Anterior cingulate cortex (tissue), 58 donors: ENCODE results near the gene RTL1.

ENCODE experiments used
- DNase-seq, 58 donors: peaks; one replicate each; lab custom pipeline; 2025; lab: John Stamatoyannopoulos, UW

RTL1 gene

DNA sequence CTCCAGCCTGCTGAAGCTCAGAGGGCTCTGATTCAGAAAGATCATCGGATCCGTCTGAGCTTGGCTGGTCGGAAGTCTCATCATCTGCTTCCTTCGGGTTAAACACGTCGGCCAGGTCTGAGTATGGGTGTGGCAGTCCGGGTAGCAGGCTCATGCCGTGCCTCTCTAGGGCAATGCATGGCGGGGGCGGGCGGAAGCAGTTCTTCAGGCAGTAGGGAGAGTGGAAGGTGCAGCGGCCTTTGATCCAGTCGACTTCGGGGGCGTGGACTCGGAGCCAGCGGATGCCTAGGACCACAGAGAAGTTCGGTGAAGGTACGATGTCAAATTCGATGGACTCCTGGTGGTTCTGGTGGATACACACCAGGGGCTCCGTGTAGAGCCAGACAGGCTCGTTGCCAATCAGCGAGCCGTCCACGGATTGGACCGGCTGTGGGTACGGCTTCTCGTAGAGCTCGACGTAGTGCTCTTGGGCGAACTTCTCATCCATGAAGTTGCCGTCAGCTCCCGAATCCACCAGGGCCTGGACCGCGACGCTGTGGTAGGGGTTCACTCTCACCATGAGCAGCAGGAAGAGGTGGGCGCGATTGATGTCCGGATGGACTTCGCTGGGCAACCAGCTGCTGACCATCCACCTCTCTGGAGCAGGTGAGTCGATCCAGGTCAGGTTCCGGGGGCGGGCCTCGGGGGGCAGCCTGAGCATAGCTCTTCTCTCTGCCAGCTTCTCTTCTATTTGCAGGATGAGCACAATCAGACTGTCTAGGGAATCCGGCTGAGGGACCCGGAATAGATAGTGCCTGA is 20.3 kb downstream of the RTL1 start:
- DNase-seq = no peak

DNA sequence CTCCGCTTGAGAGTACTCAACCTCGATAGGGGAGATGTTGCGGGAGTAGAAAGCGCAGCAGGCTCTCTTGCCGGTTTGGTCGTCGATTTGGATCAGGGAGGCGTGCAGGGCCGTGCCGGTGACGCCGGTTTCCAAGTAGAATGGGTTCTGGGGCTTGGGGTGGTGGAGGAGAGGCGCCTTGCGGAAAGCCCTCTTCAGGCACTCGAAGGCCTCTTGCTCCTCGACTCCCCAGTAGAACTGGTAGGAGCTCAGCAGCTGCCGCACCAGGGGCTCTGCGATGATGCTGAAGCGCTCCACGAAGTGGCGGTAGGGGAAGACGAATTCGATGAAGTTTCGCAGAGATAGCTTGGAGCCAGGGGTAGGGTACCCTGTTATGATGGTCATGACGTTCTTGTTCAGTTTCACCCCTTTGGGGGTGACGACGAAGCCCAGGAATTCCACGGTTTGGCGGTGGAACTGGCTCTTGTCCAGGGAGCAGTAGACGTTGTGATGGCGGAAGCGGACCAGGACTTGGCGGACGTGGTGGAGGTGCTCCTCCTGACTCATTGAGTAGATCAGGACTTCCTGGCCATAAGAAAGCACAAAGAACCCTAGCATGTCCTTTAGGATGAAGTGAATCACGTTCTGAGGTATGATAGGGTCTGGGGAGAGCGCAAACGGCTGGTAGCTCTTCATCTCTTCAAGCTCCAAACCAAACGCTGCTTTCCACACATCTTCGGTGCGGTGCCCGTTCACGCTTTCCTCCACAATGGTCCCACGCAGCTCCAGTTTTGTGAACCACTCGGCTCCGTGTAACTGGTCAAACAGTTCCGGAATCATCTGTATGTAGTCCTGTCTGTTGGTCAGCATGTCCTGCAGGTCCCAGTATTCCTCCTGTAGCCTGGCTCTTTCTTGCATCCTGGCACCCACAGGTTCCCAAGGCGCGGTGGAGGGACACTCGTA is 21.2 kb downstream of the RTL1 start:
- DNase-seq = no peak

DNA sequence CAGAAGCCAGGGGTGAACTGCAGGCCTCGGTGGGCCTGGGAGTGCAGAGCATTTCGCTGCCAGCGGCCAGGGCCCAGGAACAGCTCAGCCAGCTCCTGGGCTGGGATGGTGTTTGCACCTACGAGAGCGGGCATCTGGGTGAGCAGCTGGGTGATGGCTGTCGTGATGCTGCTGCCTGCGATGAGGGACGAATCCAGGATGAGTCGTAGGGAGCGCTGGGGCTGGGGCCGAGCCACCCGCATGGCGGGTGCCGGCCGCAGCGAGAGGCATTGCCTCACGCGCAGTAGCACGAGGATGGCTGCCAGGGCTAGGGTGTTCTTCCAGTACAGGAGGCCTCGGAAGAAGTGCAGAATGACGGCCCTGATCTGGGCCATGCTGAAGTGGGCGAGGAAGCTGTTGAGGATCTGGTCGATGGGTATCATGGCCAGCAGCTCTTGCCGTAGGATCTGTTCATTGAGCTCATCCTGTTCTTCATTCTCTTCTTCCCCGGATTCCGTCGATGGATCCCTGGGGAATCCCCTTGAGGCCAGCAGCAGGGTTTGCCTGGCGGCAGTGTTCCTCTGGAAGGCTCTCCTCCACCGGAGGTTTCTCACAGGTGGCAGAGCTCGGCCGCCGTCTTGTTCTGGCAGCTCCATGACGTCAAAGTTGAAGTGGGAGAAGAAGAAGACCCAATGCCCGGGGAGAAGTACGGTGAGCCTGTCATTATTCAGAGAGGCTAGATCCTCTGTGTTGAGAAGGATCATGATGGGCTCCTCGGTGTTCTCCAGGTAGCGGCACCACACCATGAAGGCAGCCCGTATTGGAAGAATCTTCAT is 22.1 kb downstream of the RTL1 start:
- no peak for DNase-seq

DNA sequence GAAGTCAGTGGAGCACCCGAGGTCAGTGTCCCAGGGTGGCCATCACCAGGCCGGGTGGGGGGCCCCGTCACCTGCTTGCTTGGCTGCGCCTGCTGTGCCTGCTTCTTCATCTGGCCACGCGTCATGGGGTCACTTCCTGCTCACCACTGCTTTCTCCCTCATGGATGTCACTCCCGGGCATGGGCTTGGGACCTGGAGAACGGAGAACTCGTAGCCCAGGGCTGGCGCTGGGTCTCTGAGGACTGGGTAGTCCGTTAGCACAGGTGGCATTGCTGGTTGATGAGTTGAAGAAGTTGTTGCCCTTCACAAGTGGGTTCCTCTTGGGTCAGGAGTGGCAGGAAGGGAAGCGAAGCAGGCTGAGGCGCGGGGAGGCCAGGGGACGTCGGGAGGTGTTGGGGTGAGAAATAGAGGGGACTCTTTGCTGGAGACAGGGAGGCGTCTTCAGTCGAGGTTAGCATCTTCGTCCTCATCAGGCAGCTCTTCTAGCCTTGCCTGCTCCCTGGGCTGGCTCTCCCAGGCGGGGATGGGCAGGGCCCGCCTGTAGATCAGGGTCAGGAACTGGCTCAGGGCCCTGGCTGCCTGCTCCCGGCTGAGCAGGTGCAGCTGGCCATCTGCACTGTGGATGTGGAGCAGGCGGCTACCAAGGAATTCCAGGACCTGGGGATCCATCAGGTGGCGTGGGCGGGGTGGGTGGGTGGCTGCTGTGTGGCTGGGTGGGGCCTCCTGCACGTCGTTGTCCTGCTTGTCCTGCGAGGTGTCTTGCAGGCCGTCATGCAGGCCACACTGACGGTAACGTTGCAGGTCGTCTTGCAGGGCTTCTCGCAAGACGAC is 23.0 kb downstream of the RTL1 start:
- no peak for DNase-seq

DNA sequence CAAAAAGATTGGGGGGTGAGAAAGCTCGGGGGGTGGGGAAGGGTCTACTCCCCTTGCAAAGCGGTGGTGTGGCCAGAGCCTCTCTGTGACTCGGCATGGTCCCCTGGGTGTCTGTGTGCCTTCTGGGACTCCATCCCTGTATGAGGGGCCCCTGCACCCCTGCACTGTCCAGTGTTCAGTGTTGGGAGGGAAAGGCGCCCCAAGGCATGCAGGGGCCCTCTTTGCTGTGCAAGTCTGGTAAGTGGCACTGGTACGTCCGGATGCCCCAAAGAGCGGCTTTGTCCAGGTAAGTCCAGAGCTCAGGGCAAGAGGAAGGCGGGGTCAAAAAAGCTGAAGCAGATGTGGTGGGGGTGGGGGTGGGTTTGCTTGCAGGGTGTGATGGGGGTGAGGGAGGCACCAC is 23.7 kb downstream of the RTL1 start:
- DNase-seq = no peak

DNA sequence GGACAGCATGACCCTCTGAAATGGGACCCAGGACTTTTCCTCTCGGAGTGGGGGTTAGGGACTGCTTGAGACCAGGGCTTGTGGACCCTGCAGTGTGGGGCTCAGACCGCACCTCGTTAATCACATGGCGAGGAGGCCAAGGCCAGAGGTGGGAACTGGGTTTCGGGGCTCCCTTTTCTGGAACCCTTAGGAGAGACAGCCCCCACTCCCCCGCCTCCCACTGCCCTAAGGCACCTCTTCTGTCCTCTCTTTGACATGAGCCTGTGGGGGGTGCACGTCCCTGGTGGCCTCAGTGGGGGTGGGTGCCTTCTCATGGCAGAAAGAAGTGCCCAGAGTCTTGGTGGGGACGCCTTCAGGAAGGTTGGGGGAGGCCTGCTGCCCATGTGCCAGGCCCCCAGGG is 24.3 kb downstream of the RTL1 start:
- no peak for DNase-seq

DNA sequence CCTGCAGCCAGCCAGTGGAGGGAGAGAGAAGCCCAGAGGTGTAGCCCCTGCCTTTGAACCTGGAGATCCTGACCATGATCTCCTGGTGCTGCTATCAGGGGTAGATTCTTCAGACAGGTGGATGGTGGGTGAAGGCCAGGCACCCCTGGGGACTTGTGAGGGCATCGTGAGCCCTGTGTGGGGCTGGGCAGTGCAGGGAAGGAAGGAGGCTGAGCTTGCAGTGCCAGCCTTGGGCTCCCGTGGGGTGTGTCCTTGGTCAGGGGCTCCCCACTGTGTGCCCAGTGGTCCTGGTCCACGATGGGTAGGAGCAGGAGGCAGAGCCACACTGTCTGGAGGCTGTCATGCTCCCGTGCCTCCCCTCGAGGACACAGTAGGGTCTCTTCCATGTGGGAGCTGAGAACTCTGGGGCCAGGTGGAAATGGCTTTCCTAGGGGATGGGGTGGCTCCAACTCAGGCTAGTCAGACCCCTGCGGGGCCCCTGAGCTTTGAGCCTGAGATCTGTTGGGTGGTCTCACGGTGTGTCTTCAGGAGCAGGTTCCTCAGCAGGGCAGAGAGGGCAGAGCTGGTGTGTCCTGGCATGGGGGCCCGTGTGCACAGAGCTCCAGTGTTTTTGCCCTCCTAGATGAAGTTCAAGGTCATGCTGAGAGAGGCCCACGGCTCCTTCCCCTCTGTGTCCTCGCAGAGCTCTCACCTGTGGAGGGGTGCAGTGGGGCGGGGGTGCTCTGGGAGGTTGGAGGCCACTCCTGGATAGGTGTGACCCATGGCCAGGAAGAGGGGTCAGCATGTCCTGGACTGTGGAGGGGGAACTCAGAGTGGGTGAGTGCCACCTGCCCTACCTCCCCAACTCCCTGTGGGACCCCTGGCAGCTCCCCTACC is 25.0 kb downstream of the RTL1 start:
- DNase-seq = no peak

DNA sequence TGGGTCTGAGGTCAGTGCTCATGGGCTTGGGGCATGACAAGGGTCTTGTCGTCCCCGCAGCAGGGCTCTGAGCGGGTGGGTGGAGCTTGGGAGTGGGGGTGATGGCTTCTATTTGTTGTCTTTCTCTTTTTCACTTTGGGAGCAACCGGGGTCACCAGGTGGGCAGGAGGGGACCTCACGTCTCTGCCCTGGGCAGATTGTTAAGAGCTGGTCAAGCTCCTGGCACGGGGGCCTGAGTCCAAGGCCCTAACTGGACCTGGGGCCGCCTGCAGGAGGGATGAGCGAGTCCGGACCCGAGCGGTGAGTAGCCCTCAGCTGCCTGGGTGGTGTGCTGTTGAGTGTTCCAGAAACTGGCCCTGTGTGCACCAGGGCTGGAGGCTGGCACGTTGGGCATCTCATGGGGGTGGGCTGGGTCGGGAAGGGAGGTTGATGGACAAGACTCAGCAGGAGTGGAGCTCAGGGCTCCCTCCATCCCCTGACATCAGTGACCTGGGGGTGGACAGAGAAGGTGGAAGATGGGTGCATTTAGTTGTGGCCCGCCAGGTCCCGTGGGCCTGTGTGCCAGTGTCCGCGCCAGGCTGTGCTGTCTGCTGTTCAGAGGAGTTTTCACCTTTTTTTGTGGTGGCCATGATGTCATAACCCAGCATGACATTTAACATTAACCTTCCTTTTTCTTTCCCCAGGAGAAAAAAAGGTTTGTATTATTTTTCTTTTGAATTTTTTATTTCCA is 27.5 kb downstream of the RTL1 start:
- DNase-seq = no peak

DNA sequence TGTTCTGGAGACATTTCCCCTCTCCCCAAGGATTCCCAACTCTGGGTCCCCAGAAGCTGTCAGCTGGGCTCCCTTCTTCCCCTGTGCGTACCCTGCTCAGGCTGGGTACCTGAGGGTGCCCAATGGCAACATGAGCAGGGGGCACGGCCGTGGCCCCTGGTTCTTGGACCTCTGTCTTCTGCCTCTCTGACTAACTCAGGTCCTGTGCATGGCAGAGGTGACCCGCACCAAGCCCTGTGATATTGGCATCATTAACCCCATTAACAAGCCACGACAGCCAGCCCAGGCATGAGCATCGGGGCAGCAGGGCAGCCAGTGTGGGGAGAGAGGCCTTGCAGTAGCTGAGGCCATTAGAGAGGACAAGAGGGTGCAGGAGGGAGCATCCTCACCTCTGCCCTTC is 28.4 kb downstream of the RTL1 start:
- no peak for DNase-seq

DNA sequence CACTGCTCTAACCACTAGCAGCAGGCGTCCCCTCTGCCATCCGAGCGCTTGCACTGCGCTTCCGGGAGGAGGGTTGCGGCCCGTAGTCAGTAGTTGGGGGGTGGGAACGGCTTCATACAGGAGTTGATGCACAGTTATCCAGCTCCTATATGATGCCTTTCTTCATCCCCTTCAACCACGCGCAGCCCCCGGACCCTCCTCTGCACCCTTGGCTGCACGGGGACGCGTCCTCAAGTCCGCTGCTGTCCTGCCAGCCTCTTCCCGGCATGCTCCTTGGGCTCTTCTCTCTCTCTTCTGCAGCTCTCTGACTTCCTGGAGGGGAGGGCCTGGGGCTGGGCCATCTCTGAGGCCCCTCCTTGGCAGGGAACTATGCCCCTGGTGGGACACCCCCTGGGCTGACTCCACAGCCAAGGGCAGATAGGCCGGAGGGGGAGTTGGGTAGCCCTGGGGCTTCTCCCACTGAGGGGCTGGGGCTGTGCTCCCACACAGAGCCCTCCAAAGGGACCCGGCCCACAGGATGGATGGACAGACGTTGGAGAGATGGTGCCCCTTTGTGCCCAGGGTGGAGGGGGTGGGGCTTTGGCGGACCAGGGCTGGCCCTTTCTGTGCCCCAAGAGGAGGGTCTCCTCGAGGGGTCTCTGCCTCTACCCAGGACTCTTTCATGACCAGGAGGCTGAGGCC is 29.0 kb downstream of the RTL1 start:
- no peak for DNase-seq

DNA sequence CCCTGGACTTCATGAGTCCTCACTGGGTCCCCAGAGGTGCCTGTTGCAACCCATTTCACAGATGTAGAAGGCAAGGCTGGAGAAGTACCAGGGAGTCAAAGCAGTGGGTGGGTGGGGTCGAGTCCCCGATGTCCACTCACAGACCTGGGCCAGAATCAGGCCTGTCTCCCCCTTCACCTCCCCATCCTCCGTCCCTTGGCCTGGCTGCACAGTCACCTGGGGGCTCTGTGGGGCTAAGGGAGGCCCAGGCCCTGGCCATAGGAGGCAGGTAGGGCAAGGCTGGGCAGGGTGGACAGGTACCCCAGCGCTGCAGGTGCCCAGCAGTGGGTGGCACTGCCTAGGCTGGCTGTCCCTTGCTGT is 29.5 kb downstream of the RTL1 start:
- DNase-seq = no peak

DNA sequence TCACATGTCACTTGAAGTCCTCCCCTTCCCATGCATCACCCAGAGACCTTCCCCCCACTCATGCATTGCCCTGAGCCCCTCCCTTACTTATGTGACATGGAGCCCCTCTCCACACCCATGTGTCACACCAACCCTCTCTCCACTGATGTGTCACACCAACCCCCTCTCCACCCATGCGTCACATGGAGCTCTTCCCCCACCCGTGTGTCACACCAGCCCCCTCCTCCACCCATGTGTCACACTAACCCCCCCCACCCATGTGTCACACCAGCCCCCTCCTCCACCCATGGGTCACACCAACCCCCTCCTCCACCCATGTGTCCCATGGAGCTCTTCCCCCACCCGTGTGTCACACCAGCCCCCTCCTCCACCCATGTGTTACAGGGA is 30.4 kb downstream of the RTL1 start:
- no peak for DNase-seq

DNA sequence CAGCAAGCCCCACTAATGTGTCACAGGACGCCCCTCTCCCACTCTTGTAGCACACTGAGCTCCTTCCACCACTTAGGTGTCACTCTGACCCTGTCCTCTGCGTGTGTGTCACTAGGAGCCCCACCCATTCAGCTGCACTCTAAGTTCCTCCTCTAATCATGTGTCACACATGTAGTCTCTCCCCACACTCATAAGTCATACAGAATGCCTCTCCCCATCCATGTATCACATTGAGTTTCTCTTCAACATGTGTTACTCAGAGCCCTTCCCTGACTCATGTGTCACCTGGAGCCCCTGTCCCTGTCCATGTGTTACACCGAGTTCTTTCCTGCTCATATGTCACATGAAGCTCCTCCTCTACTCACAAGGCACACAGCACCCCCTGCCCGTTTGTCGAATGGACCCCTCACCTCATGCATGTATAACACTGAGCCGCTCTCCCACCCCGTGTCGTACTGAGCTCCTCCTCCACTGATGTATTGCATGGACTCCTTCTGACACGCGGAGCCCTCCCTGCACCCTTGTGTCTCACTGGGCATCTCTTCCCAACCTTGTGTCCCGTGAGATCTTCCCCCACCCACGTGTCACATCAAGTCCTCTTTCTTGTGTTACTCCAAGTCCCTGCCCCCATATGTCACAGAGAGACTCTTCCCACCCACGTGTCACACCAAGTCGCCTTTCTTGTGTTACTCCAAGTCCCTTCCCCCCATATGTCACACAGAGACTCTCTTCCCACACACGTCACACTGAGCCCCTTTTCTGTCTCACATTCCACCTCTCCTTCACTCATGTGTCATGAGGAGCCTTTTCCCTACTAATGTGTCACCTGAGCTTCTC is 31.0 kb downstream of the RTL1 start:
- peak in 1 of 58 donors; percentile 23 for DNase-seq

DNA sequence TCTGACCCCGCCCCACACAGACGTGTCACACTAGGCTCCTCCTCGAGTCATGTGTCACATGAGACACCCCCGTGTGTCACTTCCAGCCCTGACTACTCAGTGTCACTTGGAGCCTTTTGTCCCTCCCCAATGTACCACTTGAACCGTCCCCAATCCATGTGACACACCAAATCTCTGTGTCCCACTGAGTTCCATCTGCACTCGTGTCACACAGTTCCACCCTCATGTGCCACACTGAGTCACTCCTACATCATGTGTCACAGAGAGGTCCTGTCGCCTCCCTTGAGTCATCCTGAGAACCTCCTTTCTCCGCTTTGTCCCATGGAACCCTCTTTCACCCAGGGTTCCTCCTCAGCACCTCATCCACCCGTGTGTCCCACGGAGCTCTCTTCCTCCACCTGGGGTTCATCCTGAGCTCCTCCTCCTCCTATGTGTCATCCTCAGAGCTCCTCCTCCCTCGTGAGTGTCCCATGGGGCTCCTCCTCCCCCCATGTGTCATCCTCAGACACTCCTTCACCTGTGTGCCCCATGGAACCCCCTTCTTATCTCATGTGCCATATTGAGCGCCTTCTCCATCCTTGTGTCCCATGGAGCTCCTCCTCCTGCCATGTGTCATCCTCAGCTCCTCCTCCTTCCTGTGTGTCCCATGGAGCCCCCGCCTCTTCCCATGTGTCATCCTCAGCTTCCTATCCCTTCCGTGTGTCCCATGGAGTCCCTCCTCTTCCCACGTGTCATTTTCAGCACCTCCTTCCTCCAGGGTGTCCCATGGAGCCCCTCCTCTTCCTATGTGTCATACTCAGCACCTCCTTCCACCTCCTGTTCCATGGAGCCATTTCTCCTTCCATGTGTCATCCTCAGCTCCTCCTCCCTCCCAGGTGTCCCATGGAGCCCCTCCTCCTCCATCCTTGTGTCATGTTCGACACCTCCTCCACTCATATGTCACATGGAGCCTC is 32.0 kb downstream of the RTL1 start:
- no peak for DNase-seq

DNA sequence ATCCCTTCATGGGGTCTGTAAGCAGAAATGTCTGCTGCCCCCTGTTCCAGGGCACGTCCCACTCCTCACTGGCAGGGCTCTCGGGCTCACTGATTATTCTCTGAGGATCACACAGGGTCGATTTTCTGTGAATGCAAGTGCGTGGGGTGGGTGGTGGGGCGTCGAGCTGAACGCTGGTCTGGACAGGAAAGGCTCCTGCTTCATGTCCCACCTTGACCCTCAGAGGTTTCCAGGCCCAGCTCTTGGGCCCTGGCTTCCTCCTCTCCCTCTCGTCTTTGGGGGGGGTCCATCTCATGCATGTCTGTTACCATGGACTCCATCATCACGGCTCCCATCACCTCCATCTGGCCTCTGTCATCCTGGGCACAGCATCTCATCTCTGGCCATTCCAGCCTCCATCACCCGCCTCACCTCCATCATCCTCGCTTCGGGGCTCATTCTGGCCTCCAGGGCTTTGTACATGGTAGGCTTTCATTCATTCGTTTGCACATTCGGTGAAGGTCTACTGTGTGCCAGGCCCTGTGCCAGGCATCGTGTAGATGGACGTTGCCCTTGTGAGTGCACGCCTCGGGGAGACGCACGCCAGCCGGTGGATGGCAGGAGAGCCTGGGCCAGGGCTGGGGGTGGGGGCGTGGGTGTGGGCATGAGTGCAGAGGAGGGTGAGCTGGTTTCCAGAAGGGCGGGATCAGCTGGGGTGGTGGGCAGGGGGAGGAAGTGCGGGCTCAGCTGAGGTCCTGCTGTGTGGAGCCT is 34.7 kb downstream of the RTL1 start:
- DNase-seq = no peak
